AML-193 (cell line): ENCODE results near the gene LARP4B.
"Not testable (repeated sequence)": the region's sequence is repeated elsewhere in the genome, so short reads cannot be mapped to it uniquely, and the experiment has no call there.

Source experiments
- DNase-seq, 2 experiments: peaks; one replicate each; lab custom pipeline; 2025; lab: John Stamatoyannopoulos, UW

The LARP4B gene

GRCh38 chr10:958106-958505 lies 26.6 kb upstream of the LARP4B start:
- no peak for DNase-seq

GRCh38 chr10:955820-956217 lies 24.3 kb upstream of the LARP4B start:
- no peak for DNase-seq

- DNase-seq, result no peak
Observed at GRCh38 chr10:955127-955819, 23.8 kb upstream of the LARP4B start.

- no peak for DNase-seq
Observed at GRCh38 chr10:954396-954795, 22.9 kb upstream of the LARP4B start.

- no peak for DNase-seq
Observed at GRCh38 chr10:953836-954235, 22.3 kb upstream of the LARP4B start.

GRCh38 chr10:949446-949845 lies 17.9 kb upstream of the LARP4B start:
- no peak for DNase-seq

GRCh38 chr10:948347-948746 lies 16.8 kb upstream of the LARP4B start:
- DNase-seq, result no peak

GRCh38 chr10:947881-948280 lies 16.4 kb upstream of the LARP4B start:
- no peak for DNase-seq

- DNase-seq, result no peak
Observed at GRCh38 chr10:947051-947450, 15.5 kb upstream of the LARP4B start.

GRCh38 chr10:945778-946177 lies 14.3 kb upstream of the LARP4B start:
- no peak for DNase-seq

- DNase-seq, result peak; percentile 71 to 75
Observed at GRCh38 chr10:944034-944831, 12.7 kb upstream of the LARP4B start.

GRCh38 chr10:943334-944033 lies 12.0 kb upstream of the LARP4B start:
- no peak for DNase-seq

- no peak for DNase-seq
Observed at GRCh38 chr10:938941-939678, 7.6 kb upstream of the LARP4B start.

GRCh38 chr10:934746-935406 lies 3.4 kb upstream of the LARP4B start:
- DNase-seq, result no peak

GRCh38 chr10:934165-934564 lies 2.7 kb upstream of the LARP4B start:
- not testable (repeated sequence) for DNase-seq

GRCh38 chr10:932589-932988 lies 1.1 kb upstream of the LARP4B start:
- no peak for DNase-seq

- DNase-seq, result peak in 1 of 2 experiments; percentile 8
Observed at GRCh38 chr10:930625-931325, 730 bp downstream of the LARP4B start.

- DNase-seq, result peak; percentile 70 to 76
Observed at GRCh38 chr10:929960-930624, 1.4 kb downstream of the LARP4B start.

GRCh38 chr10:927131-927530 lies 4.4 kb downstream of the LARP4B start:
- no peak for DNase-seq

GRCh38 chr10:926075-926698 lies 5.3 kb downstream of the LARP4B start:
- DNase-seq, result no peak
